Lung microvascular endothelial cell (primary cell): ENCODE data around the gene MYBBP1A. TPM values are rescaled to one million over a fixed set of nuclear protein-coding genes. Genes with fewer than 3 reads are reported as not detected.

Experiments
- DNase-seq, 2 donors: peaks; one replicate each; pipeline versions ENCODE4 v3.0.0 to v3.0.0-alpha.2; 2010; ENCODE audit warnings: low read depth in 2 of 2
- total RNA-seq: library from RNA; depleted of rRNA; stranded (reverse); fragments of >200 nt; gene quantifications from 2 replicates; pipeline ENCODE4 v1.2.1, GENCODE V29; 2014

Gene MYBBP1A
- total RNA-seq, 1 donor from 2014 or later, result 31.7 TPM

GRCh38 chr17:4573669-4574068 is 18.5 kb upstream of the MYBBP1A start:
- DNase-seq, result no peak

DNA sequence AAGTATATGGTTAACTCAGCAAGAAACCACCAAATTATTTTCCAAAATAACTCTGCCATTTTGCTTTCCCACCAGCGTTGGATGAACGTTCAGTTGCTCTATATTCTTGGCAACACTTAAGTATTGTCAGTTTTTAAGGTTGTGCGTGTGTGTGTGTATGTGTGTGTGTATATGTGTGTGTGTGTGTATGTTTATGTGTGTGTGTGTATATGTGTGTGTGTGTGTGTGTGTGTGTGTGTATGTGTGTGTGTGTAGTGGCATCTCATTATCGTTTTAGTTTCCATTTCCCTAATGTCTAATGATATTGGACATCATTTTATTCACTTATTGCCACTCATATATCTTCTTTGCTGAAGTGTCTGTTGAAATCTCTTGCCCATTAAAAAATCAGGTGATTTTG is 17.9 kb upstream of the MYBBP1A start:
- DNase-seq, result no peak

DNA sequence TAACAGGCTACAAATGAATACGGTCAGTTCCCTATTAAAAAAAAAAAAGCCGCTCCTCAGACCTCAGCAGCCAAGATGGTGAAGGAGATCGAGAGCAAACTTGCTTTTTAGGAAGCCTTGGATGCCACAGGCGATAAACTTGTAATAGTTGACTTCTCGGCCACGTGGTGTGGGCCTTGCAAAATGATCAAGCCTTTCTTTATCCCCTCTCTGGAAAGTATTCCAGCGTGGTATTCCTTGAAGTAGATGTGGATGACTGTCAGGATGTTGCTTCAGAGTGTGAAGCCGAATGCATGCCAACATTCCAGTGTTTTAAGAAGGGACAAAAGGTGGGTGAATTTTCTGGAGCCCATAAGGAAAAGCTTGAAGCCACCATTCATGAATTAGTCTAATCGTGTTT is 16.9 kb upstream of the MYBBP1A start:
- DNase-seq, result no peak

- DNase-seq, result no peak
Observed at GRCh38 chr17:4569591-4569990, 14.4 kb upstream of the MYBBP1A start.

- DNase-seq, result peak; percentile 49 to 66
Observed at GRCh38 chr17:4566785-4567184, 11.6 kb upstream of the MYBBP1A start.

GRCh38 chr17:4565209-4566141 is 10.3 kb upstream of the MYBBP1A start:
- DNase-seq, result peak; percentile 82 to 85

- DNase-seq, result no peak
Observed at GRCh38 chr17:4562015-4562969, 7.1 kb upstream of the MYBBP1A start.

- no peak for DNase-seq
Observed at GRCh38 chr17:4560837-4561256, 5.7 kb upstream of the MYBBP1A start.

DNA sequence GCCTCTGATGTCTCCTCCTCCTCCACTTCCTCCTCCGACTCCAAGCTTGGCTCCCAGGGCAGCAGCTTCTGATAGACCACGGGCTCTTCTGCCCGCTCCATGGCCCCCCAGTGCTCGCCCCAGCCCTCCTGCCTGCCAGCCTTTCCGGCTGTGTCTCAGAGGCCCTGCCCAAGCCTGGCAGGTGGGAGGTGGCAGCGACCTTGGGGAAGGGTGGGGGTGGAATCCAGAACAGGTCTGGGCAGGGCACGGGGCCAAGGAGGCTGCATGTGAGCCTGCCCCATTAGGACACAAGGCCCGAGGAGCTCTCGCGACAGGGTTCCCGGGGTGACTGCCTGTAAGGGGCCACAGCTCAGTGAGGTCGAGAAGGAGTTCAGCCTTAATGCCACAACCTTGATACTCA is 5.2 kb upstream of the MYBBP1A start, which contains the start of gene GGT6:
Gene GGT6, minus strand, starts transcription at position 157 of the 400 bp plus-strand sequence. Its CDS starts 56 bp downstream, at position 101.
- no peak for DNase-seq

DNA sequence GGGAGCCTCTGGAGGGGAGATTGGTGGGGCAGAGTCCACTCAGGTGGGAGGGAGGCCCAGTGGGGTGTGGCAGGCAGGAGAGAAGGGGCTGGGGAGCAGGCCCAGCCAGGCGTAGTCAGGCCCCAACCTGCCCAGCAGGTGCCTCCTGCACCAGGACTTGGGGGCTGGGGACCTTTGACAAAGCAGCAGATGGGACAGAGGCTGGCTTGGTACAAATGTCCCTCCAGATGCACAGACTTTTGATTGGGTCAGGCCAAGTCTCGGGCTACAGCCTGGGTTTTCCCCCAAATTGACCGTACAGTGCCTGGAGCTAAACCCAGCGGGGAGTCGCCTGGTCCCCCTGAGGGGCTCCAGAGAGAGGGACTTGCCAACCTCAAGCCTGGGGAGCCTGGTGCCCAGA is 4.8 kb upstream of the MYBBP1A start:
- no peak for DNase-seq

DNA sequence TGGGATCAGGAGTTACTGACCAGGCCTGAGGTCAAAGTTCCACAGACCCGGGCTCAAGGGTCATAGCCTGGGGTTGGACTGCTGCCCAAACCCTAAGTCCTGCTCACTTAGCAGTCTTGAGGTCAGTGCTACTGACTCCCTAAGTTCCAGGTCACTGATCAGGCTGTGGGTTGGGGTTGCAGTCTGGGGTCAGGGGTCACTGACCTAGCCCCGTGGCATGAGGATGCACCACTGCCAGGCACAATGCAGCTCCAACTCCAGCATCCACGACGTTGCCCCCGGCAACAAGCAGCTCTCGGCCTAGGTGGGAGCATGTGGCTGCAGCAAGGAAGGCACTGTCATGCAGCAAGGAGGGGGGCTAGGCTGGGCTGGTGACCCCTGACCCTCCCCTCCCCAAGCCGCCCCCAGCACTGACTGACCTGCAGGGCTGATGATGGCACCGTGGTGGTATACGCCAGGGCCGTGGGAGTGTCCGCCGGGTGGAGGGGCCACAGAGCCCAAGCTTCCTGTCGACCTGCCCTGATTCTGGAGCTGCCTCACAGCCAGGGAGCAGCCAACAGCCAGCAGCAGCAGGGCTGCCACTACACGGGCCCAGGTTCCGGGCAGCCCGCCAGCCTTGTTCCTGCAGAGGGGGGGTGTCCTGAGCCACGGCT is 4.1 kb upstream of the MYBBP1A start:
- DNase-seq, result no peak

GRCh38 chr17:4558347-4558971 is 3.3 kb upstream of the MYBBP1A start:
- DNase-seq, result no peak

- no peak for DNase-seq
Observed at GRCh38 chr17:4557626-4558346, 2.6 kb upstream of the MYBBP1A start.

- no peak for DNase-seq
Observed at GRCh38 chr17:4556996-4557395, 1.8 kb upstream of the MYBBP1A start.

DNA sequence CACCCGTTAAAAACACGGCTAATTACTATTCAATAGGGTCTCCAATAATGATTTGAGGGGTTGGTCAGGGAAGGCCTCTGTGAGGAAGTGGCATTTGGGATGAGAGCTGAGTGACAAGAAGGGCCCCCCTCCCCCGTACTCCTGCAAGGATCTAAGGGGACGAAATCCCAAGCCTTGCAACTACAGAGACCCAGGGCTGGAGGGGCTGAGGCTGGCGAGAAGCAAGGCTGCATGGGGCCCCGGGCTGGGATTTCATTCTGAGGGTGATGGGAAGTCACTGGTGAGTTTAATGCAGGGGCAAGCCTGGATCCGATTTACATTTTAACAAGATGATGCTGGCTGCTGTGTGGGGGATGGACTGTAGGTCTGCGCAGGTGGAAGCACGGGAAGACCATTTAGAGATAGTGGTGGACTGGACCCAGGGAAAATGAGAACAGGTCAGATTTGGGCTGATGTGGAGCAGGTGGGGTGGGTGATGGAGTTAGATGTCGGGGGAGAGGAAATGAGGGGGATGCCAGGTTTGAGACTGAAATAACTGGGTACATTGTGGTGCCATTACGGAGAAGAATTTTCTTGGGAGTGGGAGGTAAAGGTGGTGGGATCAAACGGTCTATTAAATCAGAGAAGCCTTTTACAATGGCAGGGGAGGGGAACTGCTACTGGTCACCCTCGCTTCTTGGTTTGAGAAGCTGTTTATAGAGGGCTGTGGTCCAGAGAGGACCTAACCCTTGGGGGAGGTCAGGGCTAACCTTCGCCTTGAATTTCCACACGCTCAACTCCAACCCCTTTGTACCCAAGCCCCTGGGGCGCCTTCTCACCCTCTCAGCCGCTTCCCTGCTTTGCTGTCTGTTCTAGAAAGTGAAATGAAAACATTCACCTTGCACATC is 932 bp upstream of the MYBBP1A start:
- no peak for DNase-seq

- no peak for DNase-seq
Observed at GRCh38 chr17:4554441-4554996, 665 bp downstream of the MYBBP1A start.

DNA sequence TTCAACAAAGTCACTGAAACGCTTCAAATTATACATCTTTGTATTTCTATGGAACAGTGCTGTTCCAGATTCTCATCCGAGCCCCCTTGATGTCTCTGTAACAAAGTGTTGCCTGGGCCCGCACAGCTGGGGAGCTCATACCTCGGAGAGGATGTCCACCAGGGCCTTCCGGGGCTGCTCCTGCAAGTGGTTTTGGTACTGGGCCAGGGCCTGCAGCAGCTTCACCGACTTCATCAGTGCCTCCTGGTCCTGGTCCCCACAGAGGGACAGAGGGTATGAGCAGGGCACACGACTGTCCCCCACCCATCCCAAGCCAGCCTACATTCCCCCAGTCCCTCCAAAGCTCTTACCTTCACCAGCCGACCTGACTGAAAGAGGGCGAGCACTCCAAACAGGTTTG is 1.5 kb downstream of the MYBBP1A start:
- no peak for DNase-seq

DNA sequence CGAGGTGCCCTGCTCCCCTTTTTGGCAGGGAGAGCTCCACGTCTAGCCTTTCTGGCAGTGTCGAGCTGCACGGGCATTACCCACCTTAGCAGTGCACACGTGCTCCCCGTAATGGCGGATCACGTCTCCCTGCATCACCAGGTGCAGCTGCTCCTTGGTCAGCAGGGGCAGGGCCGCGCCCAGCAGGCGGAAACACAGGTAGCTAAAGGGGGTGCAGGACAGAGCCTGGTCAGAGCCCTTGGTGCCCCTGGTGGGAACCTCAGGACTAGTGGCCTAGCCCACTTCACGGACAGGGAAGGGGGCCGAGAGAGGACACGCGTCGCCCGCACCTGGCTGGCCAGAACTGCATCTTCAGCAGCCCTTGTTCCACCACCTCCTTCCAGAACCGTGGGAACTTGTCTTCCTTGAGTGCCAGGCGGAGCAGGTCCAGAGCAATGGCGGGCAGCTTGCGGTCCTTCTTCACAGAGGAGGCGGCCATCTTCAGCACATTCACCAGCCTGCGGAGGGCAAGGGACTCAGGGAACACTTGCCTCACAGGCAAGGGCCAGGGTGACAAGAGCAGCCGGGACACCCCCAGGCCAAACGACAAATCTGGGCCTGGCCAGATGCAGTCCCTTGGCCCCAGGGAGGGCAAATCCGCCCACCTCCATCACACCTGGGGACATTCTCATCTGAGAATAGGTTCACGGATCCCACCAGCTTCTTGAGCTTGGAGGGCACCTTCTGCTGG is 3.2 kb downstream of the MYBBP1A start:
- DNase-seq, result no peak
